Measurements from ENCODE around the gene SMTNL1. TPM values are rescaled to one million over a fixed set of nuclear protein-coding genes. Genes with fewer than 3 reads are reported as not detected.

Gene SMTNL1
- total RNA-seq, 2 experiments from 2014 or later: not detected

DNA sequence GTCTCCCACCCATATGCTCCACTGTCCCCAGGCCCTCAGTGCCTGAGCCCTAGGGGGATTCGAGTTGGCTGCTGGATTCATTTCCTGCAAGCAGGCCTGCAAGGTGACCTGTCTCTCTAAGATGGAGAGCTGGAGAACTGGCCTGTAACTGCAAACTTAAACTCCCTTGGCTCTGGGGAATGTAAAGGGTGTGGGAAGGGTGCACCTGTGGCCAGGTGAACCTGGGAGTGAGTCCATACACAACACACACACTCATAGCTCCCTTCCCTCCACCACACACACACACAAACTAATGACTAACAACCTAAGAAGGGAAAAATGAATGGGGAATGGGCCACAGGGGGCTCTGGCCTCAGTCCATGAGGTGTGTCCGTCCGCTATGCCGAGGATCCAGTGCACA, 14.5 kb downstream of the SMTNL1 start:
- Mint-ChIP-seq H3K4me1 (ENCODE audit: low read depth) (peaks cover 15% of the 10 kb centered on the region), H3K27ac (no peak overlapping the region), H3K4me3 (no peak overlapping the region), H3K9me3 (no peaks in the 10 kb centered on the region), H3K27me3 (ENCODE audit: low read depth) (no peaks in the 10 kb centered on the region), H3K36me3 (ENCODE audit: low read depth) (peaks cover 55% of the 10 kb centered on the region)
- intact Hi-C loops (cut with micrococcal nuclease): no loop called here
- DNase-seq: no peak
- CTCF ChIA-PET: interaction anchor here (0.5 to 2.3 kb wide), 3 partner anchors 26 to 89 kb away, joined by 3 to 5 read pairs (median 3); no protein-coding TSS in a partner anchor

DNA sequence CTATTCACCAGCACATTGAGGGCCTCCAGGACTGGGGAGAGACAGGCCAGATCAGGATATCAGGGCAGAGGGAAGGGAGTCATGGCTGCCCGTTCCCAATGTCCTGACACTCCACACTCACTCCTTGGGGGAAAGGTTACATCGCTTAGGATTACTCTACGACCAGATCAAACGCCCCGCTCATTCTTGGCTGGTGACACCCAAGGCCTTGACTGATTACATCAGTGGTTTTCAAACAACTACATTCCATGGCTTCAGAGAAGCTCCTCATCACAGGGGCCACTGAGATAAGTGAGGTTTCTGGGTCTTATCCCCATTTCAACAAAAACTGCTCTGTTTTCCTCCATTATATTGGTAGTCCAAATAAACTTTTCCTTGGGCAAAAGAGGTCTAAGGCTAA, 15.1 kb downstream of the SMTNL1 start:
- CTCF ChIA-PET: interaction anchor here (0.5 to 1.1 kb wide), 2 partner anchors 59 to 89 kb away, joined by 3 read pairs; no protein-coding TSS in a partner anchor
- DNase-seq: no peak
- Mint-ChIP-seq H3K4me1 (ENCODE audit: low read depth) (peaks cover 11% of the 10 kb centered on the region), H3K27me3 (ENCODE audit: low read depth) (no peaks in the 10 kb centered on the region), H3K9me3 (no peaks in the 10 kb centered on the region), H3K36me3 (ENCODE audit: low read depth) (peaks cover 56% of the 10 kb centered on the region), H3K27ac (no peak overlapping the region), H3K4me3 (no peak overlapping the region)
- intact Hi-C loops (cut with micrococcal nuclease): no loop called here

- no peaks in the 10 kb centered on the region for H3K9me3 Mint-ChIP-seq
- intact Hi-C loops (cut with micrococcal nuclease): no loop called here
- peaks cover 46% of the 10 kb centered on the region for H3K36me3 Mint-ChIP-seq (ENCODE audit: low read depth)
- no peak for DNase-seq
- CTCF ChIA-PET: interaction anchor here (0.6 to 1.9 kb wide), 4 partner anchors 16 to 98 kb away, joined by 3 to 4 read pairs (median 3); no protein-coding TSS in a partner anchor
- H3K27ac Mint-ChIP-seq: no peak overlapping the region
- no peak overlapping the region for H3K4me3 Mint-ChIP-seq
- no peaks in the 10 kb centered on the region for H3K27me3 Mint-ChIP-seq (ENCODE audit: low read depth)
- H3K4me1 Mint-ChIP-seq (ENCODE audit: low read depth): no peaks in the 10 kb centered on the region
Measured at GRCh38 chr11:57555393-57555792, 18.0 kb downstream of the SMTNL1 start.

GRCh38 chr11:57556041-57556440, 18.6 kb downstream of the SMTNL1 start:
- H3K4me1 Mint-ChIP-seq (ENCODE audit: low read depth): peaks cover 2% of the 10 kb centered on the region
- DNase-seq: no peak
- H3K27me3 Mint-ChIP-seq (ENCODE audit: low read depth): no peaks in the 10 kb centered on the region
- no peak overlapping the region for H3K27ac Mint-ChIP-seq
- CTCF ChIA-PET: interaction anchor here (0.6 to 1.9 kb wide), 3 partner anchors 17 to 98 kb away, joined by 3 to 4 read pairs (median 3); no protein-coding TSS in a partner anchor
- no peaks in the 10 kb centered on the region for H3K9me3 Mint-ChIP-seq
- no peak overlapping the region for H3K4me3 Mint-ChIP-seq
- H3K36me3 Mint-ChIP-seq (ENCODE audit: low read depth): peaks cover 44% of the 10 kb centered on the region
- intact Hi-C loops (cut with micrococcal nuclease): no loop called here

GRCh38 chr11:57560146-57560545, 22.8 kb downstream of the SMTNL1 start:
- no peaks in the 10 kb centered on the region for H3K9me3 Mint-ChIP-seq
- no peaks in the 10 kb centered on the region for H3K27me3 Mint-ChIP-seq (ENCODE audit: low read depth)
- intact Hi-C loops (cut with micrococcal nuclease): no loop called here
- H3K4me1 Mint-ChIP-seq (ENCODE audit: low read depth): peaks cover 36% of the 10 kb centered on the region
- H3K4me3 Mint-ChIP-seq: no peak overlapping the region
- no peak for DNase-seq
- H3K36me3 Mint-ChIP-seq (ENCODE audit: low read depth): peaks cover 25% of the 10 kb centered on the region
- CTCF ChIA-PET: interaction anchor here (1.9 kb wide), 1 partner anchor 8 kb away, joined by 6 read pairs; the partner anchor contains the start of gene UBE2L6
- H3K27ac Mint-ChIP-seq: no peak overlapping the region

DNA sequence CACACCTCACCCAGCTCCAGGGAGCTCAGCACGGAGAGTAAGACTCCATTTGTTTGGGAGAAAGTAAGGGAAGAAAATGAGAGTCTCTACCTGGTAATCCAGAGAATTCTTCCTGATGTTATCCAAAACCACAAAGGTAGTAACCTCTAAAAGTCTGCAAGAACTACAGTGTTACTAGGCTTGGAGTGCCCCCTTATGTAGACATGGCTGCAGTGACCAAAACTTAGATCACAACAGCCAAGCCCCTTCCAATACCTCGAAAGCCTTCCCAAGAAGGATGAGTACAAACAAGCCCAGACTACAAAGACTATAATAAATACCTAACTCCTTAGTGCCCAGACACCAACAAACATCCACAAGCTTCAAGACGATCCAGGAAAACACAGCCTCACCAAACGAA, 25.2 kb downstream of the SMTNL1 start:
- CTCF ChIA-PET: interaction anchor here (0.6 to 1.2 kb wide), 5 partner anchors 78 to 237 kb away, joined by 3 to 6 read pairs (median 3); no protein-coding TSS in a partner anchor
- intact Hi-C loops (cut with micrococcal nuclease): no loop called here
- H3K9me3 Mint-ChIP-seq: no peaks in the 10 kb centered on the region
- H3K27me3 Mint-ChIP-seq (ENCODE audit: low read depth): no peaks in the 10 kb centered on the region
- H3K4me3 Mint-ChIP-seq: no peak overlapping the region
- DNase-seq: no peak
- peak overlapping the region; percentile 54 for H3K27ac Mint-ChIP-seq
- H3K4me1 Mint-ChIP-seq (ENCODE audit: low read depth): peaks cover 43% of the 10 kb centered on the region
- H3K36me3 Mint-ChIP-seq (ENCODE audit: low read depth): peaks cover 23% of the 10 kb centered on the region

DNA sequence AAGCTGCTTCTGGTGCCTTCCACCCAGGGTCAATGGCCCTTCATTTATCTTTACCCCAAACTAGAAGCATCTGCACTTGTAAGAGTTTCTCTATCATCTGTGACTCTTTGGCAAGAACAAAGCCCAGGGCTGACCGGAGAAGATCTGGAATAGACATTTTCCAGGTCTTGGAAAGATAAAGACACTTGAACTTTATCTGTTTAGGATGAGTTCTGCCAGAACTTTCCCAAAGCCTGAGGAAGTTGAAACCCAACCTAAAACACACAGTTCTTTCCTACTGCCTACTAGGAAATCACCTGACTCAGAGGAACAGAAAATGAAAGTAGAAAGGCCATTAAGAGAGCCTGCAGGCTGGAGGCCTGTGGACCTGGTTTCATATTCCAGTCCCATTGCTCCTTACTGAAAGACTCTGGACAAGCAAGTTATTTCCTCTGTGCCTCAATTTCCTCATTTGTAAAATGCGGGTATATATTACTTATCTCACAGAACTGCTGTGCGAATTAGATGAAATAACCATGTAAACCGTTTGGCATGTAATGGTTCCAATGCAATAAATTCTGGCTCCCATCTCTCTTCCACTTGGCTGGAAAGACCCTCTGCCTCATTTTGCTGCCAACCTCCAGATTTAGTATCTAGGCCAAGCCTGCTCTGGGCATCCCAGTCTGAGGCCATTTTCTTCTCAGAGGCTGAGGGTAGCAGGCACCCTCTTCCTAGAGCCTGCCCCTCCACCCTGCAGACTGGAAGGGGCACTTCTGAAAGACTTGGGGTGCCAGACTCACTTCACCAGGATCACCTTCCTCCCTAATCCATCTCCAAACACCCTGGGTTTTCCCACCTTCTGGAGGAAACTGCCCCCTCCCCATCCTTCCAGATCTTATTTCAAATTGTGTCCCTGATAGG, 28.9 kb downstream of the SMTNL1 start:
- peaks cover 19% of the 10 kb centered on the region for H3K36me3 Mint-ChIP-seq (ENCODE audit: low read depth)
- peak; percentile 41 for DNase-seq
- CTCF ChIA-PET: interaction anchor here (1.0 to 9.5 kb wide), 5 partner anchors 72 to 108 kb away, joined by 3 to 258 read pairs (median 4); no protein-coding TSS in a partner anchor
- H3K9me3 Mint-ChIP-seq: no peaks in the 10 kb centered on the region
- no peaks in the 10 kb centered on the region for H3K27me3 Mint-ChIP-seq (ENCODE audit: low read depth)
- H3K4me3 Mint-ChIP-seq: peak overlapping the region; percentile 97
- H3K27ac Mint-ChIP-seq: peak overlapping the region; percentile 96
- H3K4me1 Mint-ChIP-seq (ENCODE audit: low read depth): peaks cover 44% of the 10 kb centered on the region
- intact Hi-C loops (cut with micrococcal nuclease): loop anchor here (1.0 to 5.0 kb wide), 11 partner anchors 36 to 1576 kb away; partner anchors contain the start of genes FAM111A, MED19, SELENOH and SSRP1

GRCh38 chr11:57566905-57567514, 29.6 kb downstream of the SMTNL1 start:
- intact Hi-C loops (cut with micrococcal nuclease): loop anchor here (1.0 to 5.0 kb wide), 11 partner anchors 37 to 1575 kb away; partner anchors contain the start of genes FAM111A, MED19, SELENOH and SSRP1
- Mint-ChIP-seq H3K27me3 (ENCODE audit: low read depth) (no peaks in the 10 kb centered on the region), H3K9me3 (no peaks in the 10 kb centered on the region), H3K27ac (peak overlapping the region; percentile 96), H3K4me1 (ENCODE audit: low read depth) (peaks cover 44% of the 10 kb centered on the region), H3K4me3 (peak overlapping the region; percentile 97), H3K36me3 (ENCODE audit: low read depth) (peaks cover 17% of the 10 kb centered on the region)
- CTCF ChIA-PET: interaction anchor here (0.7 to 9.5 kb wide), 19 partner anchors 12 to 234 kb away, joined by 3 to 258 read pairs (median 4); partner anchors contain the start of gene YPEL4
- DNase-seq: peak; percentile 30

GRCh38 chr11:57567515-57568329, 30.3 kb downstream of the SMTNL1 start, which contains the start of gene UBE2L6:
Gene UBE2L6 (minus strand): TSS chr11:57567672. CDS start chr11:57567611, 61 bp downstream.
- H3K27me3 Mint-ChIP-seq (ENCODE audit: low read depth): no peaks in the 10 kb centered on the region
- H3K36me3 Mint-ChIP-seq (ENCODE audit: low read depth): peaks cover 16% of the 10 kb centered on the region
- H3K27ac Mint-ChIP-seq: peak within 1 kb of the TSS; percentile 96
- CTCF ChIA-PET: interaction anchor here (0.7 to 9.5 kb wide), 30 partner anchors 8 to 233 kb away, joined by 3 to 258 read pairs (median 4); partner anchors contain the start of gene YPEL4
- intact Hi-C loops (cut with micrococcal nuclease): loop anchor here (1.0 to 5.0 kb wide), 10 partner anchors 74 to 1575 kb away; partner anchors contain the start of genes FAM111A, SSRP1 and ZFP91
- peaks cover 39% of the 10 kb centered on the region for H3K4me1 Mint-ChIP-seq (ENCODE audit: low read depth)
- H3K9me3 Mint-ChIP-seq: no peaks in the 10 kb centered on the region
- DNase-seq: peak; percentile 66
- H3K4me3 Mint-ChIP-seq: peak within 1 kb of the TSS; percentile 97

- Mint-ChIP-seq H3K4me1 (ENCODE audit: low read depth) (peaks cover 34% of the 10 kb centered on the region), H3K27me3 (ENCODE audit: low read depth) (no peaks in the 10 kb centered on the region), H3K9me3 (no peaks in the 10 kb centered on the region), H3K27ac (peak overlapping the region; percentile 93), H3K36me3 (ENCODE audit: low read depth) (peaks cover 14% of the 10 kb centered on the region), H3K4me3 (peak overlapping the region; percentile 97)
- intact Hi-C loops (cut with micrococcal nuclease): loop anchor here (1.0 to 5.0 kb wide), 5 partner anchors 73 to 1574 kb away; partner anchors contain the start of gene FAM111A
- CTCF ChIA-PET: interaction anchor here (0.7 to 9.5 kb wide), 27 partner anchors 9 to 233 kb away, joined by 3 to 258 read pairs (median 4); partner anchors contain the start of gene YPEL4
- DNase-seq: peak; percentile 93
Measured at GRCh38 chr11:57568330-57568766, 31.0 kb downstream of the SMTNL1 start.

DNA sequence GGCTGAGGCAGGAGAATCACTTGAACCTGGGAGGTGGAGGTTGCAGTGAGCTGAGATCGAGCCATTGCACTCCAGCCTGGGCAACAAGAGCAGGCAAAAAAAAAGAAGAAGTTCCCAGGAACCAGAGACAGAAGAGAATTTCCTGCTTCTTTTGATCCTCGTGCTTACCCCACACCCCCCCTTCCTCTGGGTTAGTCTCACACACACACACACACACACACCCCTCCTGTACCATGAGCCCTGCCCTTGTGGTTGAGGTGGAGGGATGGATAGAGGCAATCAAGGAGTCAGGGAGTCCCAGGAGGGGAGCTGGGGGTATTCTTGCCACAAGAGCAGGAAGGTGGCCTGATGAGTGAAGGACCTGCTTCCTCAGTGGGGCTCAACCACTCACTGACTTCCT, 34.2 kb downstream of the SMTNL1 start:
- H3K9me3 Mint-ChIP-seq: no peaks in the 10 kb centered on the region
- no peak overlapping the region for H3K4me3 Mint-ChIP-seq
- H3K27me3 Mint-ChIP-seq (ENCODE audit: low read depth): peaks cover 4% of the 10 kb centered on the region
- H3K4me1 Mint-ChIP-seq (ENCODE audit: low read depth): peaks cover 11% of the 10 kb centered on the region
- CTCF ChIA-PET: interaction anchor here (1.2 to 9.5 kb wide), 2 partner anchors 69 to 229 kb away, joined by 4 to 258 read pairs; no protein-coding TSS in a partner anchor
- H3K36me3 Mint-ChIP-seq (ENCODE audit: low read depth): peaks cover 4% of the 10 kb centered on the region
- no peak overlapping the region for H3K27ac Mint-ChIP-seq
- intact Hi-C loops (cut with micrococcal nuclease): no loop called here
- DNase-seq: no peak
